ENCODE data around the gene SEPTIN11.

DNA sequence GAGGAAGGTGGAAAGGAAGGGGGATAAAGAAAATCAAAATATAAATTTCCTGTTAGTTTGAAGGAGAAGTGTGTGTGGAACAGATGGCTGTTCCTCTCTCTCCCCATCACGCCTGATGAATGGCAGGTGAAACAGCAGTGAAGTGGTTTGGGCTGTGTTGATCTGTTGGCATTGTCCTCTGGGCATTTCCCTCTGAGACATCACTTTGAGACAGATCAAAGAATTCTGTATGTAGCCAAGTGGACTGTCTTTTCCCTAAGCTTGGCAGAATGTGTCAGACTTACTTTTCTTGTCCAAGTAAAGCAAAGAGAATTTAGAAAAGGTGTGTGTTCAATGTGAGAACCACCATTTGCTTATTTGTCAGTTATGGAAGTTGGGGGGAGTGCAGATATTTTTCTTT, 47.5 kb downstream of the SEPTIN11 start:
- TF ChIP-seq ZNF768 (tag by site-specific recombination; IDR thresholded peaks at IDR 0.05) = no peak
- TF ChIP-seq, protein P1, sequence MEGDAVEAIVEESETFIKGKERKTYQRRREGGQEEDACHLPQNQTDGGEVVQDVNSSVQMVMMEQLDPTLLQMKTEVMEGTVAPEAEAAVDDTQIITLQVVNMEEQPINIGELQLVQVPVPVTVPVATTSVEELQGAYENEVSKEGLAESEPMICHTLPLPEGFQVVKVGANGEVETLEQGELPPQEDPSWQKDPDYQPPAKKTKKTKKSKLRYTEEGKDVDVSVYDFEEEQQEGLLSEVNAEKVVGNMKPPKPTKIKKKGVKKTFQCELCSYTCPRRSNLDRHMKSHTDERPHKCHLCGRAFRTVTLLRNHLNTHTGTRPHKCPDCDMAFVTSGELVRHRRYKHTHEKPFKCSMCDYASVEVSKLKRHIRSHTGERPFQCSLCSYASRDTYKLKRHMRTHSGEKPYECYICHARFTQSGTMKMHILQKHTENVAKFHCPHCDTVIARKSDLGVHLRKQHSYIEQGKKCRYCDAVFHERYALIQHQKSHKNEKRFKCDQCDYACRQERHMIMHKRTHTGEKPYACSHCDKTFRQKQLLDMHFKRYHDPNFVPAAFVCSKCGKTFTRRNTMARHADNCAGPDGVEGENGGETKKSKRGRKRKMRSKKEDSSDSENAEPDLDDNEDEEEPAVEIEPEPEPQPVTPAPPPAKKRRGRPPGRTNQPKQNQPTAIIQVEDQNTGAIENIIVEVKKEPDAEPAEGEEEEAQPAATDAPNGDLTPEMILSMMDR (tag by site-specific recombination; IDR thresholded peaks at IDR 0.05) = no peak
- no peak for TF ChIP-seq SCRT2 (tag by site-specific recombination; IDR thresholded peaks at IDR 0.05)
- TF ChIP-seq ZNF677 (tag by site-specific recombination; IDR thresholded peaks at IDR 0.05) = no peak
- no peak for TF ChIP-seq ZBTB26 (tag by site-specific recombination; optimal IDR thresholded peaks at IDR 0.05)
- no peak for TF ChIP-seq ZNF426 (tag by site-specific recombination; IDR thresholded peaks at IDR 0.05)
- no peak for TF ChIP-seq ZNF76 (tag by site-specific recombination; IDR thresholded peaks at IDR 0.05; ENCODE audit: borderline replicate concordance, low read depth)
- no peak for TF ChIP-seq REPIN1 (tag by site-specific recombination; IDR thresholded peaks at IDR 0.05; ENCODE audit: low read depth)
- TF ChIP-seq ZNF274 (IDR thresholded peaks at IDR 0.05; ENCODE audit: low read length) = no peak
- no peak for TF ChIP-seq ZNF274 (tag by site-specific recombination; IDR thresholded peaks at IDR 0.05; ENCODE audit: borderline replicate concordance)
